Astrocyte of the cerebellum (primary cell): Measurements from ENCODE around the gene CAMK1.

Source experiments
- DNase-seq: peaks from one replicate; pipeline ENCODE4 v3.0.0-alpha.2; 2011; ENCODE audit warnings: low read depth
- H3K4me3 ChIP-seq: 2 replicates; pipeline ENCODE4 v1.5.1; 2011; ENCODE audit warnings: mild to moderate bottlenecking, low read depth, low read length, moderate library complexity
- in situ Hi-C: cut with HindIII; loops from 2 replicates; pipeline ENCODE4 v1.10.0; 2017; ENCODE audit warnings: low sequenced_read_pairs
- TF ChIP-seq, protein P1 (sequence below): IDR thresholded peaks from 2 replicates; pipeline ENCODE4 v1.5.1; 2012; ENCODE audit warnings: low read length, low read depth, moderate library complexity, mild to moderate bottlenecking; ENCODE audit errors: missing control alignments

The CAMK1 gene

DNA sequence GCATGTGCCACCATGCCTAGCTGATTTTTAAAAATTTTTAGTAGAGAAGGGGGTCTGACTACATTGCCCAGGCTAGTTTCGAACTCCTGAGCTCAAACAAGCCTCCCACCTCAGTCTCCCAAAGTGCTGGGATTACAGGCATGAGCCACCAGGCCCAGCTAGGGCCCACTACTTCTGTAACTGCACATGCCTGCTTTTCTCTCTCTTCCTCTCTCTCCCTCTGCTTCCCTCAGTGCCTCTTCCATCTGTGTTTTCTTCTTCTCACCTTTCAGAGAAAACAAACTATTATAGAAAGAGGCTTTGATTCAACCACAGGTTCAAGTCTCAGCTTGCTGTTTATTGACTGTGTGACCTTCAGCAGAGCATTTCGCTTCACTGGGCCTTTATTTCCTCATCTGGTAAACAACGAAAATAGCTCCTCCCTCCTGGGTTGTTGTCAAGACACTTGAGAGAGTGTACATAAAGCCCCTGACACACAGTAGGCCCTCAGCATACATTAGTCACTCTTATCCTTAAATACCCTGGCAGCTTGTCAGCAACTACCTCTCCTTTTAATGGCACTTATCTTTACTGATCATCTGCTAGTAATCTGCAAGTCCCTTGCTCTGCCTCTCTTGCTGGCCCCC, 12.3 kb upstream of the CAMK1 start:
- no peak for DNase-seq
- no peak overlapping the region for H3K4me3 ChIP-seq
- in situ Hi-C loops: no loop called here
- TF ChIP-seq, protein P1, sequence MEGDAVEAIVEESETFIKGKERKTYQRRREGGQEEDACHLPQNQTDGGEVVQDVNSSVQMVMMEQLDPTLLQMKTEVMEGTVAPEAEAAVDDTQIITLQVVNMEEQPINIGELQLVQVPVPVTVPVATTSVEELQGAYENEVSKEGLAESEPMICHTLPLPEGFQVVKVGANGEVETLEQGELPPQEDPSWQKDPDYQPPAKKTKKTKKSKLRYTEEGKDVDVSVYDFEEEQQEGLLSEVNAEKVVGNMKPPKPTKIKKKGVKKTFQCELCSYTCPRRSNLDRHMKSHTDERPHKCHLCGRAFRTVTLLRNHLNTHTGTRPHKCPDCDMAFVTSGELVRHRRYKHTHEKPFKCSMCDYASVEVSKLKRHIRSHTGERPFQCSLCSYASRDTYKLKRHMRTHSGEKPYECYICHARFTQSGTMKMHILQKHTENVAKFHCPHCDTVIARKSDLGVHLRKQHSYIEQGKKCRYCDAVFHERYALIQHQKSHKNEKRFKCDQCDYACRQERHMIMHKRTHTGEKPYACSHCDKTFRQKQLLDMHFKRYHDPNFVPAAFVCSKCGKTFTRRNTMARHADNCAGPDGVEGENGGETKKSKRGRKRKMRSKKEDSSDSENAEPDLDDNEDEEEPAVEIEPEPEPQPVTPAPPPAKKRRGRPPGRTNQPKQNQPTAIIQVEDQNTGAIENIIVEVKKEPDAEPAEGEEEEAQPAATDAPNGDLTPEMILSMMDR: no peak

GRCh38 chr3:9781551-9781950, 11.8 kb upstream of the CAMK1 start:
- TF ChIP-seq, protein P1: no peak
- DNase-seq: no peak
- H3K4me3 ChIP-seq: no peak overlapping the region
- in situ Hi-C loops: no loop called here

DNA sequence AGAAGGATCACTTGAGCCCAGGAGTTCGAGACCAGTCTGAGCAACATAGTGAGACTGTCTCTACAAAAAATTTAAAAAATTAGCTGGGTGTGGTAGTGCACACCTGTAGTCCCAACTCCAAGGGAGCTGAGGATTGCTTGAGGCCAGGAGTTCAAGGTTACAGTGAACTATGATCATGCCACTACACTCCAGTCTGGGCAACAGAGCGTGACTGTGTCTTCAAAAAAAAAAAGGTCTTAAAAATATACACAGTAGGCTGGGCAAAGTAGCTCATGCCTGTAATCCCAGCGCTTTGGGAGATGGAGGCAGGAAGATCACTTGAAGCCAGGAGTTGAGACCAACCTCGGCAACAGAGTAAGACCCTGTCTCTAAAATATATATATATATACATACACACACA, 11.2 kb upstream of the CAMK1 start:
- no peak for DNase-seq
- in situ Hi-C loops: no loop called here
- H3K4me3 ChIP-seq: no peak overlapping the region
- TF ChIP-seq, protein P1: no peak

- TF ChIP-seq, protein P1: no peak
- no peak for DNase-seq
- in situ Hi-C loops: no loop called here
- no peak overlapping the region for H3K4me3 ChIP-seq
Observed at GRCh38 chr3:9780458-9780812, 10.7 kb upstream of the CAMK1 start.

GRCh38 chr3:9779721-9780457, 10.1 kb upstream of the CAMK1 start:
- in situ Hi-C loops: no loop called here
- TF ChIP-seq, protein P1: no peak
- DNase-seq: no peak
- no peak overlapping the region for H3K4me3 ChIP-seq

GRCh38 chr3:9779075-9779593, 9.4 kb upstream of the CAMK1 start:
- in situ Hi-C loops: no loop called here
- TF ChIP-seq, protein P1: no peak
- no peak overlapping the region for H3K4me3 ChIP-seq
- no peak for DNase-seq
